Endothelial cell of umbilical vein (primary cell): ENCODE measurements around the gene ATP2A2. TPM values are rescaled to one million over a fixed set of nuclear protein-coding genes. Genes with fewer than 3 reads are reported as not detected.
A peak's percentile ranks its signal among the peaks of the same experiment; 100 is the strongest.

Source experiments
- BruUV-seq: library from RNA; stranded (reverse); fragments of 400-500 nt; replicated peaks from 2 replicates; lab custom pipeline; 2021; lab: Mats Ljungman, UMichigan
- CTCF ChIA-PET: fragments of 300-600, 350-600 bp; sonication (Branson Sonifier 250); formaldehyde crosslinking; loops from one replicate; lab custom pipeline; 2021; ENCODE audit warnings: antibody characterized with exemption, inconsistent platforms; lab: Charles Lee
- POLR2A ChIA-PET: fragments of 300-600, 350-600 bp; sonication (Branson Sonifier 250); formaldehyde crosslinking; loops from one replicate; lab custom pipeline; 2021; ENCODE audit warnings: antibody characterized with exemption, inconsistent platforms; lab: Charles Lee
- DNase-seq: peaks from one replicate; pipeline ENCODE4 v3.0.0-alpha.2; 2011; ENCODE audit warnings: low read depth, low spot score
- FAIRE-seq: peaks from 2 replicates; lab custom pipeline; 2011; peaks lifted over from hg19 to GRCh38; lab: Jason Lieb, UNC
- H2AFZ ChIP-seq: 2 replicates; pipeline ENCODE4 v1.6.0; 2012; ENCODE audit warnings: low read depth, low read length, control low read depth, inconsistent platforms
- H3K27ac ChIP-seq: 2 replicates; pipeline ENCODE4 v1.5.1; 2011; ENCODE audit warnings: low read depth, mild to moderate bottlenecking, control low read depth, low read length, moderate library complexity; ENCODE audit not compliant: insufficient read depth
- H3K27me3 ChIP-seq, 2 experiments: 2 replicates each; pipeline versions ENCODE4 v1.6.0 to v1.6.1; 2011; ENCODE audit warnings: low read length in 2 of 2, mixed read lengths in 1 of 2; ENCODE audit not compliant: control insufficient read depth in 2 of 2, insufficient read depth in 2 of 2
- H3K36me3 ChIP-seq, 2 experiments: 2 replicates in 1 of 2; 3 replicates in 1 of 2; pipeline ENCODE4 v1.5.1; 2011; ENCODE audit warnings: low read length in 2 of 2, mild to moderate bottlenecking in 1 of 2, moderate library complexity in 1 of 2; ENCODE audit not compliant: control insufficient read depth in 2 of 2, insufficient read depth in 2 of 2; ENCODE audit errors: extremely low read depth in 1 of 2
- H3K4me1 ChIP-seq: 3 replicates; pipeline ENCODE4 v1.5.1; 2011; ENCODE audit warnings: mild to moderate bottlenecking, low read length; ENCODE audit not compliant: control insufficient read depth, insufficient read depth; ENCODE audit errors: extremely low read depth
- H3K4me2 ChIP-seq: 2 replicates; pipeline ENCODE4 v1.6.1; 2011; ENCODE audit warnings: low read length, control low read depth, mixed read lengths; ENCODE audit not compliant: insufficient read depth
- H3K4me3 ChIP-seq, 3 experiments: fragments of 200-600 bp in 1 of 3; sonication (generic), shearing (Covaris generic) in 1 of 3; replicated peaks in 1 of 3; 2 replicates each; pipeline ENCODE4 v1.5.1; 2011 to 2016; ENCODE audit warnings: control low read depth in 3 of 3, low read length in 3 of 3, mild to moderate bottlenecking in 2 of 3, inconsistent platforms in 1 of 3, low read depth in 1 of 3, moderate library complexity in 1 of 3; ENCODE audit not compliant: insufficient read depth in 1 of 3
- H3K79me2 ChIP-seq: 2 replicates; pipeline ENCODE4 v1.6.0; 2012; ENCODE audit warnings: low read length, inconsistent platforms; ENCODE audit not compliant: control insufficient read depth, insufficient read depth
- H3K9ac ChIP-seq: replicated peaks from 2 replicates; pipeline ENCODE3; 2011; ENCODE audit warnings: low read length, control low read depth; ENCODE audit not compliant: insufficient read depth; ENCODE audit errors: extremely low read depth
- H3K9me1 ChIP-seq: replicated peaks from 3 replicates; pipeline ENCODE4 v1.6.0; 2011; ENCODE audit warnings: mild to moderate bottlenecking, low read length; ENCODE audit not compliant: control insufficient read depth, insufficient read depth; ENCODE audit errors: extremely low read depth
- H3K9me3 ChIP-seq: replicated peaks from 2 replicates; pipeline ENCODE4 v1.5.1; 2012; ENCODE audit warnings: low read length, inconsistent platforms; ENCODE audit not compliant: control insufficient read depth, insufficient read depth
- H4K20me1 ChIP-seq: replicated peaks from 2 replicates; pipeline ENCODE3; 2011; ENCODE audit warnings: mild to moderate bottlenecking, low read length; ENCODE audit not compliant: control insufficient read depth, insufficient read depth; ENCODE audit errors: extremely low read depth
- EZH2 ChIP-seq: IDR thresholded peaks from 2 replicates; pipeline ENCODE4 v1.6.1; 2012; ENCODE audit warnings: borderline replicate concordance, low read depth, mild to moderate bottlenecking, moderate library complexity, low read length, inconsistent platforms; ENCODE audit not compliant: severe bottlenecking
- FOS ChIP-seq: IDR thresholded peaks from 2 replicates; pipeline ENCODE4 v1.6.1; 2011; ENCODE audit warnings: mild to moderate bottlenecking, low read length, moderate library complexity, borderline replicate concordance; ENCODE audit not compliant: insufficient read depth
- GATA2 ChIP-seq: IDR thresholded peaks from 2 replicates; pipeline ENCODE4 v1.7.0; 2011; ENCODE audit warnings: low read depth, mild to moderate bottlenecking, moderate library complexity, mixed read lengths, low read length; ENCODE audit not compliant: insufficient read length, insufficient read depth
- JUN ChIP-seq: IDR thresholded peaks from 2 replicates; pipeline ENCODE4 v1.6.1; 2011; ENCODE audit warnings: borderline replicate concordance, low read depth; ENCODE audit not compliant: insufficient read length, insufficient read depth
- MYC ChIP-seq: IDR thresholded peaks from one replicate; pipeline ENCODE4 v1.6.1; 2011; ENCODE audit warnings: mild to moderate bottlenecking, low read depth, low read length
- POLR2A ChIP-seq: IDR thresholded peaks from 2 replicates; pipeline ENCODE4 v1.6.1; 2012; ENCODE audit warnings: low read depth, mild to moderate bottlenecking, control low read depth, low read length
- POLR2AphosphoS5 ChIP-seq: IDR thresholded peaks from 2 replicates; pipeline ENCODE4 v1.6.1; 2012; ENCODE audit warnings: low read depth, mild to moderate bottlenecking, control low read depth, low read length, moderate library complexity; ENCODE audit not compliant: insufficient read depth
- dilution Hi-C: fragments of 300-500 bp; cut with MboI; formaldehyde crosslinking; loops from one replicate; pipeline ENCODE4 v1.15.0; 2019; ENCODE audit warnings: low sequenced_read_pairs; ENCODE audit not compliant: extremely low pct_ligation_motif_present
- intact Hi-C: fragments of 100-400 bp; cut with micrococcal nuclease; formaldehyde crosslinking; loops from one replicate; pipeline ENCODE4 v1.10.0; 2022
- polyA plus RNA-seq, 4 experiments: library from polyadenylated mRNA; depleted of rRNA in 3 of 4; stranded (reverse) in 3 of 4; unstranded in 1 of 4; fragments of >200 nt; gene quantifications; 2 replicates each; pipeline versions ENCODE4 v1.2.1 to v1.2.3, GENCODE V29; 2011 to 2012; ENCODE audit warnings: missing spikeins in 1 of 4
- total RNA-seq: library from RNA; stranded (reverse); gene quantifications from 2 replicates; pipeline ENCODE4 v1.2.3, GENCODE V29; 2021
- TF ChIP-seq, protein P1 (sequence below), 2 donors: IDR thresholded peaks; 1 replicate in 1 of 2; 2 replicates in 1 of 2; pipeline ENCODE4 v1.5.1; 2011; ENCODE audit warnings: low read length in 2 of 2, mild to moderate bottlenecking in 2 of 2, moderate library complexity in 2 of 2, control low read depth in 1 of 2, inconsistent platforms in 1 of 2, low read depth in 1 of 2; ENCODE audit not compliant: insufficient read depth in 1 of 2; ENCODE audit errors: extremely low read depth in 1 of 2
- TF ChIP-seq, protein P2 (sequence below): IDR thresholded peaks from 2 replicates; pipeline ENCODE4 v1.6.1; 2011; ENCODE audit not compliant: insufficient read depth, insufficient read length

Gene ATP2A2
- total and polyA plus RNA-seq, 2 donors (not counting 3 experiments of a cell fraction or from before 2014, with no cell fraction given), result 102 to 239 TPM

DNA sequence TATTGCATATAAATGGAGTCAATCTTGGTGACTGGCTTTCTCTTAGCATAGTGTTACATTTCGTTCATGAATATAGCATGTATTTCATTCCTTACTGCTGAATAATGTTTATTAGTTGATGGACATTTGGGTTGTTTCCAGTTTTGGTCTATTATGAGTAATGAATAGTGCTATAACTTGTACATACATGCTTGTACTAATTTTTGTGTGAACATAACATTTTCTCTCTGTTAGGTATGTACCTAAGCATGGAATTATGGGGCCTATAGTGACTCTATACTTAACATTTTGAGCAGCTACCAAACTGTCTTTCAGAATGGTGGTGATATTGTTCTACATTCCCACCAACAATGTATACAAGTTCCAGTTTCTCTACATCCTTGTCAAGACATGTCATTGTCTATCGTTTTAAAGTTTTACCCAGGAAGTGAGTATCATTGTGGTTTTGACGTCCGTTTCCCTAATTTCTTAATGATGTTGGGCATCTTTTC is 23.1 kb downstream of the ATP2A2 start:
- peak overlapping the region; percentile 66 for H3K4me2 ChIP-seq

More for the DNA sequence above, 23.1 kb downstream of the ATP2A2 start:
- FAIRE-seq (no peak), DNase-seq (peak; percentile 79)
- Histone ChIP-seq H2AFZ (no peak overlapping the region), H3K27ac (peak overlapping the region; percentile 77), H3K9ac (peak overlapping the region; percentile 39), H3K9me3 (no peaks in the 10 kb centered on the region), H3K79me2 (peaks cover 91% of the 10 kb centered on the region), H4K20me1 (no peaks in the 10 kb centered on the region), H3K27me3 (no peaks in the 10 kb centered on the region), H3K4me3 (peak overlapping the region in 1 of 3 experiments; percentile 9), H3K4me1 (peaks cover 41% of the 10 kb centered on the region), H3K9me1 (no peaks in the 10 kb centered on the region), H3K36me3 (peaks cover 0 to 13% of the 10 kb centered on the region in 2 experiments)
- TF ChIP-seq, protein P1, sequence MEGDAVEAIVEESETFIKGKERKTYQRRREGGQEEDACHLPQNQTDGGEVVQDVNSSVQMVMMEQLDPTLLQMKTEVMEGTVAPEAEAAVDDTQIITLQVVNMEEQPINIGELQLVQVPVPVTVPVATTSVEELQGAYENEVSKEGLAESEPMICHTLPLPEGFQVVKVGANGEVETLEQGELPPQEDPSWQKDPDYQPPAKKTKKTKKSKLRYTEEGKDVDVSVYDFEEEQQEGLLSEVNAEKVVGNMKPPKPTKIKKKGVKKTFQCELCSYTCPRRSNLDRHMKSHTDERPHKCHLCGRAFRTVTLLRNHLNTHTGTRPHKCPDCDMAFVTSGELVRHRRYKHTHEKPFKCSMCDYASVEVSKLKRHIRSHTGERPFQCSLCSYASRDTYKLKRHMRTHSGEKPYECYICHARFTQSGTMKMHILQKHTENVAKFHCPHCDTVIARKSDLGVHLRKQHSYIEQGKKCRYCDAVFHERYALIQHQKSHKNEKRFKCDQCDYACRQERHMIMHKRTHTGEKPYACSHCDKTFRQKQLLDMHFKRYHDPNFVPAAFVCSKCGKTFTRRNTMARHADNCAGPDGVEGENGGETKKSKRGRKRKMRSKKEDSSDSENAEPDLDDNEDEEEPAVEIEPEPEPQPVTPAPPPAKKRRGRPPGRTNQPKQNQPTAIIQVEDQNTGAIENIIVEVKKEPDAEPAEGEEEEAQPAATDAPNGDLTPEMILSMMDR (IDR thresholded peaks at IDR 0.05; ENCODE audit: extremely low read depth in 1 of 2, insufficient read depth in 1 of 2, low read depth in 1 of 2, low read length in 2 of 2), result no peak
- no peak for TF ChIP-seq MYC
- TF ChIP-seq POLR2AphosphoS5, result peak; percentile 48
- no peak for TF ChIP-seq EZH2
- TF ChIP-seq POLR2A, result no peak
- TF ChIP-seq, protein P2, sequence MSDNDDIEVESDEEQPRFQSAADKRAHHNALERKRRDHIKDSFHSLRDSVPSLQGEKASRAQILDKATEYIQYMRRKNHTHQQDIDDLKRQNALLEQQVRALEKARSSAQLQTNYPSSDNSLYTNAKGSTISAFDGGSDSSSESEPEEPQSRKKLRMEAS, result no peak
- TF ChIP-seq JUN, result peak; percentile 12
- no peak for TF ChIP-seq FOS
- TF ChIP-seq GATA2, result no peak
- ChIA-PET POLR2A (interaction anchor here (0.5 kb wide), 1 partner anchor 11 kb away, joined by 3 read pairs; no protein-coding TSS in a partner anchor), CTCF (no interaction called here)
- intact Hi-C loops (no loop called here), dilution Hi-C loops (no loop called here)
- BruUV-seq, result TSS peak; percentile 28
